Measurements from ENCODE around the gene DTD2. TPM values are rescaled to one million over a fixed set of nuclear protein-coding genes. Genes with fewer than 3 reads are reported as not detected.

The DTD2 gene
- total RNA-seq, 4 donors from 2014 or later, result 7.5 to 62.7 (median 25.9) TPM

DNA sequence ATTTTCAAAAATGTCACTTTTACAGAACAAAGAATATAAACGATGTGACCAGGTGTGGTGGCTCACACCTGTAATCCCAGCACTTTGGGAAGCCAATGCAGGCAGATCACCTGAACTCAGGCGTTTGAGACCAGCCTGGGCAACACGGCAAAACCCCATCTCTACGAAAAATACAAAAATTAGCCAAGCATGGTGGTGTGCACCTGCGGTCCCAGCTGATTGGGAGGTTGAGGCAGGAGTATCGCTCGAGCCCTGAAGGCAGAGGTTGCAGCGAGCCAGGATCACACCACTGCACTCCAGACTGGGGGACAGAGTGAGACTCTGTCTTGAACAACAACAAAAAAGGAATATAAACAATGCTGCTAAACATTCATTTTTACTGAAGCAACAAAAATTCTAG lies 52.2 kb downstream of the DTD2 start:
- Histone ChIP-seq H3K9me3 (no peaks in the 10 kb centered on the region), H3K4me1 (peaks cover 0 to 43% (median 14%) of the 10 kb centered on the region in 4 donors), H3K36me3 (no peaks in the 10 kb centered on the region), H3K27me3 (no peaks in the 10 kb centered on the region), H3K4me3 (no peak overlapping the region), H3K27ac (no peak overlapping the region)
- in situ Hi-C loops (cut with MboI; ENCODE audit: low pct_ligation_motif_present in 1 of 4, low pct_unique_long_range_greater_than_20kb in 1 of 4, low sequenced_read_pairs in 3 of 4), result no loop called here
- DNase-seq, result no peak
- 90 to 92% methylated on average over 7 to 8 of the region's 8 CpGs for WGBS, 2 donors (ENCODE audit: low coverage in 1 of 2)
- no peak for TF ChIP-seq POLR2A (IDR thresholded peaks at IDR 0.05)
- no peak for TF ChIP-seq EP300 (IDR thresholded peaks at IDR 0.05; ENCODE audit: low read depth)
- no peak for TF ChIP-seq POLR2AphosphoS5 (IDR thresholded peaks at IDR 0.05)
- TF ChIP-seq, protein P1, sequence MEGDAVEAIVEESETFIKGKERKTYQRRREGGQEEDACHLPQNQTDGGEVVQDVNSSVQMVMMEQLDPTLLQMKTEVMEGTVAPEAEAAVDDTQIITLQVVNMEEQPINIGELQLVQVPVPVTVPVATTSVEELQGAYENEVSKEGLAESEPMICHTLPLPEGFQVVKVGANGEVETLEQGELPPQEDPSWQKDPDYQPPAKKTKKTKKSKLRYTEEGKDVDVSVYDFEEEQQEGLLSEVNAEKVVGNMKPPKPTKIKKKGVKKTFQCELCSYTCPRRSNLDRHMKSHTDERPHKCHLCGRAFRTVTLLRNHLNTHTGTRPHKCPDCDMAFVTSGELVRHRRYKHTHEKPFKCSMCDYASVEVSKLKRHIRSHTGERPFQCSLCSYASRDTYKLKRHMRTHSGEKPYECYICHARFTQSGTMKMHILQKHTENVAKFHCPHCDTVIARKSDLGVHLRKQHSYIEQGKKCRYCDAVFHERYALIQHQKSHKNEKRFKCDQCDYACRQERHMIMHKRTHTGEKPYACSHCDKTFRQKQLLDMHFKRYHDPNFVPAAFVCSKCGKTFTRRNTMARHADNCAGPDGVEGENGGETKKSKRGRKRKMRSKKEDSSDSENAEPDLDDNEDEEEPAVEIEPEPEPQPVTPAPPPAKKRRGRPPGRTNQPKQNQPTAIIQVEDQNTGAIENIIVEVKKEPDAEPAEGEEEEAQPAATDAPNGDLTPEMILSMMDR (IDR thresholded peaks at IDR 0.05), result no peak
- intact Hi-C loops (cut with DNase I; ENCODE audit: low total_unique reads), result no loop called here

DNA sequence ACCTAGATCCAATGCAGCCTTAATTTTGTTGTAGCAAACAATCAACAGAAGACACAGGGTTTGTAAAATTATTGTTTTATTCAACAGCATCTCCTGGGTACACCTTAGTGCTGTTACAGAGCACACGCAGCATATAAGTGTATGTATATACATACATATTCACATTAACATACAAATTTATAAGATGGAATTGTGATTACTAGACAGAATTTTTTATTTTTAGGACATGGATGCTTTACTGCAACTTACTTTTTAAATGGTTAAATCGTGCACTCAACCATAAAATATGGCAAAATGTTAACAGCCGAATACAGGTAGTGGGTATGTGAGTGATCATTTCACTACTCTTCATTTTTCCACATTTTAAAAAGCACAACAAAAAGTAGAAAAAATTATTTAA lies 53.6 kb downstream of the DTD2 start:
- DNase-seq, result no peak
- H3K27ac ChIP-seq, result no peak overlapping the region
- no peaks in the 10 kb centered on the region for H3K27me3 ChIP-seq
- H3K36me3 ChIP-seq, result no peaks in the 10 kb centered on the region
- TF ChIP-seq POLR2A (IDR thresholded peaks at IDR 0.05) (no peak), POLR2AphosphoS5 (IDR thresholded peaks at IDR 0.05) (no peak), EP300 (IDR thresholded peaks at IDR 0.05; ENCODE audit: low read depth) (no peak)
- TF ChIP-seq, protein P1 (IDR thresholded peaks at IDR 0.05), result no peak
- in situ Hi-C loops (cut with MboI; ENCODE audit: low pct_ligation_motif_present in 1 of 4, low pct_unique_long_range_greater_than_20kb in 1 of 4, low sequenced_read_pairs in 3 of 4) (no loop called here), intact Hi-C loops (cut with DNase I; ENCODE audit: low total_unique reads) (no loop called here)
- H3K9me3 ChIP-seq, result no peaks in the 10 kb centered on the region
- 94% methylated on average over 3 of the region's 3 CpGs for WGBS, 2 donors (ENCODE audit: low coverage in 1 of 2)
- no peak overlapping the region for H3K4me3 ChIP-seq
- H3K4me1 ChIP-seq, result peaks cover 0 to 42% (median 14%) of the 10 kb centered on the region in 4 donors

DNA sequence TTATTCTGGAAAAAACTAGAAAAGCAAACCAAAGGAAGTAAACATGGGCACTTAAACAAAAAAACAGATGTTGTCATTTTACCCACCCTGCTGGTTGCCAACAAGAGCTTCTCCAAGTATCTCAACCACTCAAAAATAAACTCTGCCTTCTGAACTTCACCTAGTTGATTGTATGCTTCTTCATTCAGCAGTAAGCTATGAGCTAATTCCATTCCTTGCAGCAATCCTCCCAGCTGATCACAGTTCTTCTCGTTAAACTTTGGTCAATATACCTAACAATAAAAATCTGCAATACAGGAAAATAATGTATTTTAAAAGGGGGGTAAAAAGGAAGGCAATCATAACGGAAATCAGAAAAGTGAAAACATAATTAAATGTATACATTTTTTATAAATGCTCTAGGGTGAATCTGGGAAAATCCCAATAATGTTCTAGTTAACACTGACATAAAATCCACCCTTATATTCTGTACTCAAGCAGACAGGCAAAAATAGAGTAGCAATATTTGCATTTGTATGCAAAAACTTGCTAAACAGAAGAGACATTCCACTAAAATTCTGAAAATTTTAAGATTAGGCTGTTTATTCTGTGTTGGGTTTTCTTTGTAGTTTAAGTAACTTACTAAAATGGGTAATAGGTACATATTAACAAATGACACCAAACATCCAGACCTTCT lies 54.4 kb downstream of the DTD2 start:
- no peaks in the 10 kb centered on the region for H3K27me3 ChIP-seq
- no peak for DNase-seq
- in situ Hi-C loops (cut with MboI; ENCODE audit: low pct_ligation_motif_present in 1 of 4, low pct_unique_long_range_greater_than_20kb in 1 of 4, low sequenced_read_pairs in 3 of 4), result no loop called here
- no peak overlapping the region for H3K4me3 ChIP-seq
- no peaks in the 10 kb centered on the region for H3K9me3 ChIP-seq
- intact Hi-C loops (cut with DNase I; ENCODE audit: low total_unique reads), result no loop called here
- 41 to 50% methylated on average over 2 of the region's 2 CpGs for WGBS, 2 donors (ENCODE audit: low coverage in 1 of 2)
- peak overlapping the region in 2 of 4 donors; percentile 23 to 26 for H3K27ac ChIP-seq
- no peaks in the 10 kb centered on the region for H3K36me3 ChIP-seq
- TF ChIP-seq EP300 (IDR thresholded peaks at IDR 0.05; ENCODE audit: low read depth) (no peak), POLR2AphosphoS5 (IDR thresholded peaks at IDR 0.05) (no peak), POLR2A (IDR thresholded peaks at IDR 0.05) (no peak)
- TF ChIP-seq, protein P1 (IDR thresholded peaks at IDR 0.05), result no peak
- H3K4me1 ChIP-seq, result peaks cover 0 to 42% (median 14%) of the 10 kb centered on the region in 4 donors

DNA sequence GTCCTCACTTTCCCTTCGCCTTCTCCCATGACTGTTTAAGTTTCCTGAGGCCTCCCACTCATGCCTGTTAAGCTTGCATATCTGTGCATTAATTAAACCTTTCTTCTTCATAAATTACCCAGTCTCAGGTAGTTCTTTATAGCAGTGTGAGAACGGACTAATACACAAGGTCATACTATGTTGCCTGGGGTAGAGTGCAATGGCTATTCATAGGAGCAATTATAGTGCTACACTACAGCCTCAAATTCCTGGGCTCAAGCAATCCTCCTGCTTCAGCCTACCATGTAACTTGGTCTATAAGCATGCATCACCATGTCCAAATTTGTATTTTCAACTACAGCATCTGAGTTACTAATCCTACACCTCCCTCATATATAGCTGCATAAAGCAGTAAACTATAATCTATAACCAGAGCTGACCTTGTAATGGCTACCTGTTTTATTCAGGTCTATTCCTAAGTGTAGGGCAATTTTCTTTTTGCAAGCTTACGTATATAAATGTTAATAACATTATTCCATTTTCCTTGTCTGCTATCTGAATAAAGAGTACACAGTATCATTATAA lies 55.9 kb downstream of the DTD2 start:
- H3K36me3 ChIP-seq, result peaks cover 0 to 3% (median 0%) of the 10 kb centered on the region in 4 donors
- in situ Hi-C loops (cut with MboI; ENCODE audit: low pct_ligation_motif_present in 1 of 4, low pct_unique_long_range_greater_than_20kb in 1 of 4, low sequenced_read_pairs in 3 of 4), result no loop called here
- WGBS, 2 donors (ENCODE audit: low coverage in 1 of 2), result 81% methylated on average over 3 of the region's 3 CpGs

More for the DNA sequence above, 55.9 kb downstream of the DTD2 start:
- Histone ChIP-seq H3K4me1 (peaks cover 0 to 40% (median 14%) of the 10 kb centered on the region in 4 donors), H3K9me3 (no peaks in the 10 kb centered on the region), H3K27me3 (no peaks in the 10 kb centered on the region), H3K4me3 (no peak overlapping the region), H3K27ac (peak overlapping the region in 1 of 4 donors; percentile 18)
- intact Hi-C loops (cut with DNase I; ENCODE audit: low total_unique reads), result no loop called here
- TF ChIP-seq POLR2AphosphoS5 (IDR thresholded peaks at IDR 0.05), result peak in 1 of 3 donors; percentile 7
- TF ChIP-seq, protein P1 (IDR thresholded peaks at IDR 0.05), result no peak
- DNase-seq, result no peak
